GM04504 (cell line): ENCODE data around the gene MAPK8IP1.
"Not testable (repeated sequence)": the region's sequence is repeated elsewhere in the genome, so short reads cannot be mapped to it uniquely, and the experiment has no call there.

Source experiments
- DNase-seq: peaks from one replicate; pipeline ENCODE4 v3.0.0-alpha.2; 2012; ENCODE audit warnings: low read depth

Gene MAPK8IP1

DNA sequence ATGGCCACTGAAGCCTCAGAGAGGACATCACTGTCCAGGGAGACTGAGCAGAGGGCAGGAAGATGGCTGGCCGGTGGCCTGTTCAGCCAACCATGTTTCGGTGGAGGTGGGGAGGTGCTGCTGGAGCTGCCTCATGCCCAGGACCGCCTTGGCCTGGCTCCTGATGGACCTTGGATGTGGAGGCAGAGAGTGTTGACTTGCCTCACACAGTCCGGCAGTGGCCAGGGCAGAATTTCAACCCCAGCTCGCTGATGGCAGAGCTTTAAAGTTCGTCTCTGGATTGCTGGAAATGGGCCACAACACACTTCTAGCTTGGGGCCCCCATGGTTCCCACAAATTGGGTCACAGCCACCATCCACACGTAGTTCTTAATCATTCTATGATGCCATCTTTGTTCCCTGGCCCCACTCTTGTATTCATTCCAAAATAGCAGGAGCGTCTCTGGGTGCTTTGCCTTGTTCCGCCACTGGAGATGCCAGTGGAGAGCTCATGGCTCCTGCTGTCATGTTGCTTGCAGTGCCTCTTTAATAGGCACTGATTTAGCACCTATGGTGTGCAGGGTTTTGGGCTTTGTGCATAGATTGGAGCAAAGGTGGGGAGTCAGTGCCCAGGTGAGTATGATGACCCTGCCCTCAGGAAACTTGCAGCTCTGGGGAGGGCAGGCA, 5.6 kb downstream of the MAPK8IP1 start:
- no peak for DNase-seq

DNA sequence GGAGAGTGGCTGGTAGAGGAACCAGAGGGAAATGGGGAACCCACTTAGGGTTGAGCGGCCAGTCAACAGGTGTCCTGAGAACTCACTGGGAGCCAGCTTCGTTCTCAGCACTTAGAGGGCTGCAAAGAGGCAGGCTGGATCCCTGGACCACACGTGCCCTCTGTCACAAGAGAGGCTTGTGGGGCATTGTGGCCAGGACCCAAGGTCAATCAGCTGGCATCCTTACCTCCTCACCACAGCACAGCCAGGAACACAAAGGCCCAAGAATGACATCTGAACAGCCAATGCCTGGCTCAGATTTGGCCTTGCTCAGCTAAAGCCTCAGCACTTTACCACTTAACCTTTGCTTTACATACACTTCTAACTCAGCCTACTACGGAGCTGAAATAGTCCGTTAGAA, 7.4 kb downstream of the MAPK8IP1 start:
- DNase-seq: no peak

DNA sequence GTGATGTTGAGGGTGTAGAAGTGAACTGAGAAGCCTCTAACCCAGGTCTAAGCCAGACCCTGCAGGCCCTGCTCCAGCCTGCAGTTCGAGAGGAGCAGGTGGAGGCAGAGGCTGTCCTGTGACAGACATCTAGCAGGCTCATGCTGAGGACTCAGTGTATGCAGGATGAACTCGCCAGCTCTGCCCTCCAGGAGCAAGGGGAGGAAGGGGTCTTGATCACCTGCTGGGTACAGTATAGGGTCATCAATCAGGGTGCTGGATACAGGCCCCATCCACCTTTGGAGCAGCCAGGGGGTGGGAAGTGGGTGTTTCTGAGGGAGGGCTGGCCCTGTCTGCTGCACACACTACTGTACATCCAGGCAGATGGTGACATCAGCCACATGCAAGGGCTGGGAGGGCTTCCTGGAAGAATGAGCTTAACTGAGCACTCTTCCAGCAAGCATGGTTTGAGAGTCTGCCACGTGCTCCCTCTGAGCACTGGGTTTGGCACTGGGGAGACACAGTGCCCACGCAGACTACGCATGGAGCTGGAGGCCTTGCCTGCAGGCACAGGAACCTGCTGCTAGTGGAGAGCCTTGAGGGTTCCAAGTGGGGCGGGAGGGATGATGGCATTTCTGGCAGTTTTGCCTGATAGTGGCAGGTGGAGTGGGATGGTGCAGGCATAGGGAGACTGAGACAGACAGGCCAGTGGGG, 9.2 kb downstream of the MAPK8IP1 start:
- no peak for DNase-seq

DNA sequence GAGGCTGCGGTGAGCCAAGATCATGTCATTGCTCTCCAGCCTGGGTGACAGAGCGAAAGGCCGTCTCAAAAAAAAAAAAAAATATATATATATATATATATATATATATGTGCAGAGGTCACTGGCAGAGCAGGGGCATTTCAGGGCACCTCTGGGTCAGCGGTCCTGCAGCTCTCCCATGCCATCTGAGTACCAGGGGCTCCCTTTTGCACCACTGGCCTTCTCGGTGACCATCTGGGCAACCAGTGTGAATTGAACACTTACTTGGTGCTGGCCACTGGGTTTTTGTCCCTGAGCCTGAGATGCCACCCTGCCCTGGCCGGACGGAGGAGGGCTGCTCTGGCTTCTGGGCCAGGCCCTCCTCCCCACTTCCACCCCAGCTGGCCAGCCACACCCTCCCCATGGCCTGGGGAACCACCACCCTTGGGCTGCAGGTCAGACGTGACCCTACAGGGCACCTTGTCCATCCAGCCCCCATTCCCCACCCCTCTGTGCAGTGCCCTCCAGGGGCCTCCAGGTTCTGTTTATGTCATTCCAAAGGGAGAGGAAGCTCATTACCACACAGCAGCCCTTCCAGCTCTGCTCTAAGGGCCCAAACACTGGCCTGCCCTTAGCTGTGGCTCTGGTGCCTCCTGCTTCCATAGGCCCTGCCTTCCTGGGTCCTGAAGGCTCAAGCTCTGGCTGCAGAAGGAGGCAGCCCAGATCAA, 10.3 kb downstream of the MAPK8IP1 start:
- no peak for DNase-seq

DNA sequence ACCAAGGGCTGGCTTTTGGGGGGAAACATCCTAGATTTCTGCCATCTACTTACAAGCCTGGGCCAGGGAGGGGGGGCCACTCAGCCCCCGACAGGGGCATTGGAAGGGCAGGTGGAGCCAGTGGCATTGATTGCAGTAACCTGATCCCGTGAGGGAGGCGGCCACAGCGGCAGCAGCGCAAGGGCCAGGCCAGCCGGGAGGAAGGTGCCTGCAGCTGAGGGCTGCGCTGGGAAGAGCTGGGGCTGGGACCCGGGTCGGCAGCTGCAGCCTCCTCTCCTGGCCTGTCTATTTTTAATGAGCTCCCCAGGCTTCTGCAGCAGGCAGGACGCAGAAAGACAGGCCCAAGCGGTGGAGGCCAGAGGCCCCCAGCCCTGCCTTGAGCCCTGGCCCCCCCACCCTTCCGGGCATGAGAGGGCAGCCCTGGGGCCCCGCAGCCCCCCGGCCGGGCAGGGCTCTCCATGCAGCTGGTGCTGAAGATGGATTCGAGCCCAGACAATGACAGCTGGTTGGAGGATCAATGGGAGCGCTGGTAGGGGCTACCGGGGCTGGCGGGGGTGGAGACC, 11.1 kb downstream of the MAPK8IP1 start:
- DNase-seq: no peak

DNA sequence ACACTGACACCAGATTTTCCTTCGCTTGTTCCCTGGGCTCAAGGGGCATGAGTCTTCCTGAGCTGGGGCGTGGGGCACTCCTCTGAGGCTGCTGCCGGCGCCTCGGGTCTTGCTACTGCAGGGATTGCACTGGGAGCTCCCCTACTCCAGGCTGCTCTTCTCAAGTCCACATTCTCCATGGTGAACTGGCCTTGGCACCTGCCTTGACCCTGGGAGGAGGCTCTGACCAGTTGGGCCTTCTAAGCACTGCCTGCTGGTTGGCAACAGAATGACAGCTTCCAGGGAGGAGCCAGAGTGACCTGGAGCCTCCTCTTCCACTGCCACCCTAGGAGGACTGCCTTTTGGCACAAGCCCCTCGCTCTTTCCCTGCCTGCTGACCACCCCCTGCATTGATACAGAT, 12.1 kb downstream of the MAPK8IP1 start:
- DNase-seq: no peak

DNA sequence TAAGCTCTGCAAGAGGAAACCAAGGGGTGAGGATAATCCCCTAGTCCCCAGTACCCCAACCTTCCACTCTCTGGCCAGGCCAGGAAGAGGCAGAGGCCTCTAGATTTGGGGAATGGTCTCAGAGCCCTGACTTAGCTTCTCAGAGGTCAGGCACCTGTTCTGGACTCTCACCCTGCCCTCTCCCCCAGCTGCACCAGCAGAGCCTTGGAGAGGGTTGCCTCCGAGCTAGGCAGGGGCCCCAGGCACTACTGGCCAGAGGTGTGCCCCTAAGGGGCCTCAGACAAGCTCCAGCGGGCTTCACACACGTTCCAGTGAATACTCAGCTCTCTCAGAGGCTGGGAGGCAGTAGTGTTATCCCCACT, 13.6 kb downstream of the MAPK8IP1 start:
- DNase-seq: no peak

DNA sequence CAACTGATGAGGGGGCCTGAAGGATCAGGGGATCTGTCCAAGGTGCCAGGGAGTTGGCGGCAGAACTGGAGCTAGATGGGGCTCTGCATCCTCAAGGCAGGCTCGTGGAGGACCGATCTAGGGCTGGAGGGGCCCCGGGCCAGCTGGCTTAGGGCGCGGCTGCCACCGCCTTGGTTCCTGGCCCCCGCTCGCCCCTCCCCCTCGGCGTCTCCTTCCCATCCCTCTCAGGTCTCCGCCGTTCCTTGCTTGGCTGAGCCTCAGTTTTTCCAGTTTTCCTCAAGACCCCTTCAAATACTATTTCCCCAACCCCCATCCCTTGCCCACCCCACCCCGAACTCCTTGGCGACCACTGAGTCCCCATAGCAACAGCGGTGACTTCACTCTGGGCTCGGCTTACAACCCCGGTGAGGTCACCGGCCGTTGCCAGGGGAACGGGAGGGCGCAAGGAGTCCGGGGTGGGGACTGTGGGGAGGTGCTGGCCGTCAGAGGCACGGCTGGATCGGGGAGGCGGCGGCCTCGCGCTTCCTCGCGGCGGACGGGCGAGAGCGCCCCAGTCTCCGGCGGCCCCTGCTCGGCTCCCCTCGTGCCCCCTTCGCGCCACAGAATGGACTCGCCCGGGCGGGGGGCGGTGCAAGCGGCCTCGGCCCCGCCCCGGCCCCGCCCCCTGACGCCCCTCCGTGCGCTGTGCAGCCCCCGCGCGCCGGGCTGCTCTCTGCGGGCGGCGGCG, 14.2 kb downstream of the MAPK8IP1 start:
- peak; percentile 70 for DNase-seq

DNA sequence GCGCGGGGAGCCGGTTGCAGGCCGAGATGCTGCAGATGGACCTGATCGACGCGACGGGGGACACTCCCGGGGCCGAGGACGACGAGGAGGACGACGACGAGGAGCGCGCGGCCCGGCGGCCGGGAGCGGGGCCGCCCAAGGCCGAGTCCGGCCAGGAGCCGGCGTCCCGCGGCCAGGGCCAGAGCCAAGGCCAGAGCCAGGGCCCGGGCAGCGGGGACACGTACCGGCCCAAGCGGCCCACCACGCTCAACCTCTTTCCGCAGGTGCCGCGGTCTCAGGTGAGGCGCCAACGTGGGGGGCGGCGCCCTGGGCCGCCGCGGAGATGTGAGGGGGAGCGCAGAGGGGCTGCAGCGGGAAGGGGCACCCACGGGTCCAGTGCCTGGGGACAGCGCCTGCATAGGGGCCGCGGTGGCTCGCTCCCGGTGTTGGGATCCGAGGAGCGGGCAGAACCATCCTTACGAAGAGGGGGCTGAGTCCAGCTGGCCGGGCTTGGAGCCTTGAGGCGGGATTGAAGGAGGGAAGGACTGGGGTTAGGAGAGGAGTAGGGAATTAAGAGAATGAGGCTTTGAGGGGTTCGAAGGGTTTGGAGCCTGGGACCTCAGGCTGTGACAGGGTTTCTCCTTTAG, 14.8 kb downstream of the MAPK8IP1 start:
- not testable (repeated sequence) for DNase-seq

DNA sequence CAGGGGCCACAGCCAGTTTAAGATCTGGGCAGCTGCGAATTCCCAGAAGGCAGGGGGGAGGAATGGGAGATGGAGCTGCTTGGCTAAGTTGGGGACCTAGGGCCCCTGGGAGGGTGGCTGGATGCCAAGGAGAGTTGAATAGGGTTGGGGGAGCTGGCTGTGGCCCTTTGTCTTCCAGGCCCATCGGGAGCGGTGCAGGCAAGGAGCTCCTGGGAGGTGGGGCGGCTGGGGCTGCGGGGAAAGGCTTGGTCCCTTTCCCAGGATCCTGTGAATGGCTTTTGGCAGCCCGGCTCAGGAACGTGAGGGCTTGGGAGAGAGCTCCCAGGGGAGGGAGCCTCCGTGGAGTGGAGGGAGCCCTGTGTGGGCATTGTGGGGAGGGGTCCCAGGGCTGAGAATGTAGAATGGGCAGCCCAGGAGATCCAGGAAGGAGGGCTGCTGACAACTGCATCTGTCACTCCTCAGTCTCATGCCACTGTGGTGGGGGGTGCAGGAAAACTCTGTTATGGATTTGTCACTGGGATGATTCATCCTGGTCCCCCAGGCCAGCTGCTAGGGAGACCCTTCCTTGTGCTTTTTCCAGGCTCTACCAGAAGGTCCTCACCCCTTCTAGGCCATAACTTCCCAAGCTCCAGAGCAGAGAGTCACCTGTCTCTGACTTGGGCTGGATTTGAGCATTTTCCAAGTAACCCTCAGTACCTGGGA, 15.6 kb downstream of the MAPK8IP1 start:
- DNase-seq: no peak

DNA sequence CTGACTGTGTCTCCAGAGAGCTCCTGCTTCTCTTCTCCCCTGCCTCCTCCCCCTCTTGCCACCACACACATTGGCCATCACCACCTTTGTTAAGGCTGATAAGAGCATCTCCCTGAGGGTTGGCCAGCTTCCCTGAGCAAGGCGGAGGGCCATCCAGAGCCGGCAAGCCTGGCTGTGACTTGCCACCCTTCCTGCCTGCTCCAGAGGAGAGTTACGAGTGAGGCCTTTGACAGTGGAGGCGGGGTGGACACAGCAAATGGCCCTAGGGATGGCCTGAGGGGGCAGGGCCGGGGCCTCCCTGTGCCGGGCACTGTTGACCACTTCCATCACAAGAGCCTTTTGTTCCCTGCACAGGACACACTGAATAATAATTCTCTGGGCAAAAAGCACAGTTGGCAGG, 16.2 kb downstream of the MAPK8IP1 start:
- DNase-seq: no peak

DNA sequence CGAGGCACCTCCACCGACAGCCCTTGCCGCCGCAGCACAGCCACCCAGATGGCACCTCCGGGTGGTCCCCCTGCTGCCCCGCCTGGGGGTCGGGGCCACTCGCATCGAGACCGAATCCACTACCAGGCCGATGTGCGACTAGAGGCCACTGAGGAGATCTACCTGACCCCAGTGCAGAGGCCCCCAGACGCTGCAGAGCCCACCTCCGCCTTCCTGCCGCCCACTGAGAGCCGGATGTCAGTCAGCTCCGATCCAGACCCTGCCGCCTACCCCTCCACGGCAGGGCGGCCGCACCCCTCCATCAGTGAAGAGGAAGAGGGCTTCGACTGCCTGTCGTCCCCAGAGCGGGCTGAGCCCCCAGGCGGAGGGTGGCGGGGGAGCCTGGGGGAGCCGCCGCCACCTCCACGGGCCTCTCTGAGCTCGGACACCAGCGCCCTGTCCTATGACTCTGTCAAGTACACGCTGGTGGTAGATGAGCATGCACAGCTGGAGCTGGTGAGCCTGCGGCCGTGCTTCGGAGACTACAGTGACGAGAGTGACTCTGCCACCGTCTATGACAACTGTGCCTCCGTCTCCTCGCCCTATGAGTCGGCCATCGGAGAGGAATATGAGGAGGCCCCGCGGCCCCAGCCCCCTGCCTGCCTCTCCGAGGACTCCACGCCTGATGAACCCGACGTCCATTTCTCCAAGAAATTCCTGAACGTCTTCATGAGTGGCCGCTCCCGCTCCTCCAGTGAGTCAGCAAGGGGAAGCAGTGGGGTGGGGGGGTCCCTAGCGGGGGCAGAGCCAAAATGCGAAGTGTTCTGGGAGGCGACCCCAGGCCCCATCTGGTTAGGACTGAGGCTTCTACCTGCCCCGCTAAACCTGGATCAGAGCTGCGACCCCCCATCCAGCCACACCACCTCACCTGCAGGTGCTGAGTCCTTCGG, 17.3 kb downstream of the MAPK8IP1 start:
- no peak for DNase-seq

DNA sequence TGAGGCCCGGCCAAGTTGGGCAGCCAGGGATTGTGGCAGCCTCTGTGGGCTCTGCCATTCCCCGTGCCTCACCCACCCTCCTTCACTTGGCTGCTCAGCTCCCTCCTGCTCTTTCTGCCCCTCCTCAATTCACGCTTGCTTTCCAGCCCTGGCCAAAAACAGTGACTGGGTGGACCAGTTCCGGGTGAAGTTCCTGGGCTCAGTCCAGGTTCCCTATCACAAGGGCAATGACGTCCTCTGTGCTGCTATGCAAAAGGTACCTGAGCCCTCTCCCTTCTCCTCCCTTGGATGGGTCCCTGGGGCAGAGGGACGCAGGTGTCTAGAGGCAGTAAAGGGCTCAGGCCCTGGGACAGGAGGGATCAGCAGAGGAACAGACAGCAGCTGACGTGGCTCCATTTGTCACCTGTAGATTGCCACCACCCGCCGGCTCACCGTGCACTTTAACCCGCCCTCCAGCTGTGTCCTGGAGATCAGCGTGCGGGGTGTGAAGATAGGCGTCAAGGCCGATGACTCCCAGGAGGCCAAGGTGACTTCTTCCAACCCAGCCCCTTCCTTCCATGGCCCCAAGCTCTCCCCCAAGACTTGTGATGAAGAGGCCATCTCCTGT, 19.0 kb downstream of the MAPK8IP1 start:
- DNase-seq: no peak

DNA sequence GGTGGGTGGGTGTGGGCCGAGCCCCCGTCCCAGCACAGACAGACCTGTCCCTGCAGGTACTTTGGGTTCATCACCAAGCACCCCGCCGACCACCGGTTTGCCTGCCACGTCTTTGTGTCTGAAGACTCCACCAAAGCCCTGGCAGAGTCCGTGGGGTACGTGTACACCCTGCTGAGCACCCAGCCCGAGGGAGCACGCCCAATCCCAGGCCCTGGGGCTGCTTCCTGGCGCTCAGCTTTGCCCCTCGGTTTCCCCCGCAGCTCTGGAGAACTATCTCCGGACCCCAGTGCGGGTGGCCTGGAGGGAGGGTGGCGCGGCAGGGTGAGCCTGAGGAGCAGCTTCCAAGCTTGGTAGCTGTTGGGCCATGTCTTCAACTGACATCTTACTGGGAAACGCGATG, 19.6 kb downstream of the MAPK8IP1 start:
- no peak for DNase-seq

DNA sequence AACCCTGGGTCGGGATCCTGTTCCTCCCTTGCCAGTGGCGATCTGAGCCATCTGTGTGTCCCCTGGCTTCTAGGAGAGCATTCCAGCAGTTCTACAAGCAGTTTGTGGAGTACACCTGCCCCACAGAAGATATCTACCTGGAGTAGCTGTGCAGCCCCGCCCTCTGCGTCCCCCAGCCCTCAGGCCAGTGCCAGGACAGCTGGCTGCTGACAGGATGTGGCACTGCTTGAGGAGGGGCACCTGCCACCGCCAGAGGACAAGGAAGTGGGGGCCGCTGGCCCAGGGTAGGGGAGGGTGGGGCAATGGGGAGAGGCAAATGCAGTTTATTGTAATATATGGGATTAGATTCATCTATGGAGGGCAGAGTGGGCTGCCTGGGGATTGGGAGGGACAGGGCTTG, 20.1 kb downstream of the MAPK8IP1 start:
- DNase-seq: not testable (repeated sequence)

DNA sequence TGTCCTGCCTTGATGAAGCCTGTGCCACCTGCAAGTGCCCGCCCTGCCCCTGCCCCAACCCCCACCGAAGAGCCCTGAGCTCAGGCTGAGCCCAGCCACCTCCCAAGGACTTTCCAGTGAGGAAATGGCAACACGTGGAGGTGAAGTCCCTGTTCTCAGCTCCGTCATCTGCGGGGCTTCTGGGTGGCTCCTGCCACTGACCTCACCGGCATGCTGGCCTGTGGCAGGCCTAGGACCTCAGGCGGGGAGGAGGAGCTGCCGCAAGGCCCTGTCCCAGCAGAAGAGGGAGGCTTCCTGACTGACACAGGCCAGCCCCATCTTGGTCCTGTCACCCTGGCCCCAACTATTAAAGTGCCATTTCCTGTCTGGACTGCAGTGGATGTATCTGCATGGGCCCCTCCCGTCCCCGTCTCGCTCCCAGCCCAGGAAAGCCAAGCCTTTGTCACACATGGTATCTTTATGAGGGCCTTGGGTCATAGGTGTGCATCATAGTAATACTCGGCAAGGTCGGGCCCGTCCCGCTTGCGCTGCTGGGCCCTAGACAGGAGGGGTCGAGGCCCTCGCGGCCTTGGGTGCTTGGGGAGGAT, 20.7 kb downstream of the MAPK8IP1 start:
- no peak for DNase-seq

DNA sequence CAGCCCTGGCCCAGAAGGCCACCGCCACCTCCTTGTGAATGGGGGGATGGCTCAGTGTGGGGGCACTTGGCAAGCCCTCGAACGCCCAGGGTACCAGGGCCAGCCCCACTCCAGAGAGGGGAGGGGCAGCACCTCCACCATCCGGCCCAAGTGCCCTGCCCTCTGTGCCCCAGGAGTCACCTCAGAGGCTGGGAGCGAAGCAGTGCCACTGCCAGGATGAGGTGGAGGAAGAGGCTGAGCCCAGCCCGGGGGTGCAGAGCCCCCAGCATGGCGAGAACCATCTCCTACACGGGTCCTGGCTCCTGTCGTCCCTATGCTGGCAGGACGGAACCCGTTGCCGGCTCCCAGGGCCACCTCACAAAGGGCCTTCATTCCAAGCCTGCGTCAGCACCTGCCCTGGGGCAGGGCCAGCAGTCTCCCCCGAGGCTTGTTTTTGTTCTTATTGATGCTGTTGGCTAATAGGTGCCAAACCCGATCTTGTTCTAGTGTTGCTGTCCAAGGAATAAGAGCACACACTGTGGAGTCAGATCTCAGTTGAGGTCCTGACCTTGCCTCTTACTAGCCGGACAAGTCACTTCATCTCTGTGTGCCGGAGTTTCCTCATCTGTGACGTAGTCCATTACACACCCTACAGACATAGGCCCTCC, 21.6 kb downstream of the MAPK8IP1 start, which contains the start of gene FREY1:
Gene FREY1 (minus strand): TSS at position 307 of the 647 bp plus-strand sequence. CDS start 26 bp downstream, at position 281.
- DNase-seq: no peak

DNA sequence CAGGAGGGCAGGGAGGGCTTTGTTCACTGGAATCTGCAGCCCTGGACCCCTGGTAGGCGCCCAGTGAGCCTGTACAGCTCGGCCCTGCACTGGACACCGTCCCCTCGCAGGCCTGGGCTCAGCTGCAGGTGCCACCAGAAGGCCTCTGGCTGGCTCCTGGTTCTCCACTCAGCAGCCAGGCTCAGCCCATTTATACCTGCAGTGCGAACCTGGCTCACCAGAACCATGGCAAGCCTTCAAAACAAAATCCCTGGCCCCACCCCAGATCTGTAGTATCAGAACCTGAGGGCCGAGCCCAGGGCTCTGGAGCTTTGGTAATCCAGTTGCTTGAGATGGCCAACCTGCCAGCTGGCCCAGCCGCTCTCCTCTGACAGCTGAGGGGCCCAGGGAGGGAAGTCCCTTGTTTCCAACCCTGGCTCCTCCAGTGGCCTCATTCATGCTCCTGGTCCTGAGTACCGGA, 22.5 kb downstream of the MAPK8IP1 start:
- no peak for DNase-seq
